ENCODE measurements around the gene C11orf97.
A peak's percentile ranks its signal among the peaks of the same experiment; 100 is the strongest.
"Not testable (repeated sequence)": the region's sequence is repeated elsewhere in the genome, so short reads cannot be mapped to it uniquely, and the experiment has no call there.

C11orf97 gene, protein sequence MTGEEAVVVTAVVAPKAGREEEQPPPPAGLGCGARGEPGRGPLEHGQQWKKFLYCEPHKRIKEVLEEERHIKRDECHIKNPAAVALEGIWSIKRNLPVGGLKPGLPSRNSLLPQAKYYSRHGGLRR

DNA sequence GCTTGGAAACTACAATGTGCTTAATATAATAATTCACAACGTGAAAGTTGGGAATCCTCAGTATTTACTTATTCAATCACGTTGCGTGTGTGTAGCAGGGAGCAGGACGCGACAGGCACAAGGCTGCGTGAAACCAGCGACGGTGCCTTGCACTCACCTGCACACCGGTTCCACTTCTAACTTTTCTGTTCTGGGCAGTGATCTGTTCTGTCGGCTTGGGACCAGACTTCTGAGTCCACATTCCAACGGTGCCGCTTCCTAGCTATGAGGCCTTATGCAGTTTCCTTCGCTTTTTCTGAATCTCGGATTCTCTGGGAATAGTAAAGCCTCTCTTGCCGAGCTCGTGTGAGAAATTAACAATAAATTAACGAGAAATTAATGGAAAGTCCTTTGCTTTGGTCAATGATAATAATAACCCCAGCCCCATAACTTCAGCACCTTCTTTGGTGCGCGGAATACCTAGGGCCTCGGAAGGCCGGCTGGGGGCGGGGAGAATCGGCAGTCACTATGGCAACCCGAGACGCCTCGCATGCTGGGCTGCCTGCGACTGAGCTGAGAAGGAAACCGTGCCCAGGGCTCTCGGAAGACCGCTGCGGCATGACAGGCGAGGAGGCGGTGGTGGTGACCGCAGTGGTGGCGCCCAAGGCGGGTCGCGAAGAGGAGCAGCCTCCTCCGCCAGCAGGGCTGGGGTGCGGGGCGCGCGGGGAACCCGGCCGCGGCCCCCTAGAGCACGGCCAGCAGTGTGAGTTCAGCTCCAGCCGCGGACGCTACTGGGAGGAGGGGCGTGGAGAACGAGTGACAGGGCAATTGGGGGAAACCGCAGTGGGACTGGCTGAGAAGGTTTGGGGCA lies at the start of gene C11orf97:
TSS of gene C11orf97 (plus strand) at position 530 of the 850 bp plus-strand sequence. CDS start at position 598, 68 bp downstream.
- DNase-seq: peak in 44 of 51 donors; percentile 9 to 89 (median 50)

DNA sequence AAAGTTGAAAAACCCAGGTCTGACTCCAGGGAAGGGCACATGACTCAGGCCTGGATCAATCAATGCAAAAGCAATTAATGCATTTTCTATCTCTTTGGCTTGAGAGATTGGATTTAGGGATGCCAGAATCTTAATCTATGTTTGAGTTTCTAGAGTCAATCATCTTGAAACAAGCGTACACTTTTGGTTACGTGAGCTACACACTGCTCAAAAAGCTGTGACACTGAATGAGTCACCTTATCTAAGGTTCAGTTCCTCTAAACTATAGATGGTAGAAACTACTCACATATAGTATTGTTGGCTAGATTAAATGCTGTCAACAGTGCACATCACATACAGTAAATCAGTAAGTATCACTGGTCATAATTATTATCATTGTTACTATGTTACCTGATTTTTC lies 42.8 kb upstream of the C11orf97 start:
- no peak for DNase-seq

DNA sequence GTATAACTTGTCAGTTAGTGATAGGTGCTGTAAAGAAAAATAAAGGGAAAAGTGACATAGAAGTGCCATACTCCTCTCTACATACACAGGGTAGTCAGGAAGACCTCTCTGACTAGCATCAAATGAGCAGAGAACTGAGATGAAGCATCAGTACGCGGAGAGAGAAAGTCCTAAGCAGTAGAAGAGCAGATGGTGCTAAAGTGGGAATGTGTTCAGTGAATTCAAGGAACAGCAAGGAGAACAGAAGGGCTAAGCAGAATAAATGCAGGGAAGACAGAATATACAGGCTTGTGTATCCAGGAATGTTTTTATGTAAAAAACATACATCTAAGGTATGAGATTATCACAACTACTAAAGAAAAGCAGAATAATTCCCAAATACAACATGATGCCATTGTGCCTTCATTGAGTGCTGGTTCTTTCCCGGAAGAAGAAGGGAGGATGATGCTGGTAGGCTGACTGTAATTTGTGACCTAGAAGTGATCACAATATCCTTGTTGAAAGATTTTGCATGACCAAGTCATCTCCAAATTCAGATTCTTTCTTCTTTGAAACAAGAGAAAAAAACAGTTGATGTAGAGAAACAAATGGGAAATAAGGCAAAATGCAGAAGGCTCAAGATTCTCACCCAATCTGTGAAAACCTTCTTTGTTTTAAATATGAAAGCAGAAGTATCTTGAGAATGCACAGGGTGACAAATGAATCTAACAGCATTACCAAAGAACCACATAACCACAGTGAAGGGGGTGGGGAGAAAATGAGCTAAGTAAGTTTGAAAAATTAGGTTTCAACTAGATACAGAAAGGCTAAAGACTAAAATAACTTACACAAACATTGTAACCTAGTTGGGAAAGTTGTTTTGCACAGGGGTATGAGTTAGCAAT lies 39.1 kb upstream of the C11orf97 start:
- no peak for DNase-seq

DNA sequence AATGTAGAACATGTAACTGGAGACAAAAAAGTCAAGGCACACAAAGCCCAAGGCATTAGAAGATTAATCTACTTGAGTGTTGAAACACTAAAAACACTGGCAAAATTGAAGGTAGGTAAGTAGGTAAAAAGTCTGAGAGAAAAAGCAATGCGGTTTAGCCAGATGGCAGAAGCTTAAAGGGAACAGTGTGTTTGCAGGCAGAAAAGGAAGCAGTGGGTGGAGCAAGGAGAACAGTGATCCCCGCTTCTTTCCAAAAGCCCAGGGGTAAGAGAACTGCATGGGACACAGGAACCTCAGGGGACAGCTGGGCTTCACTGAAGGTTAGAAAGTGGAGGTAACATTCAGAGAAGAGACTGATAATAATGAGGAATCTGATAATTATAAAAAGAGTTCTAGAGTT lies 34.6 kb upstream of the C11orf97 start:
- DNase-seq: no peak

DNA sequence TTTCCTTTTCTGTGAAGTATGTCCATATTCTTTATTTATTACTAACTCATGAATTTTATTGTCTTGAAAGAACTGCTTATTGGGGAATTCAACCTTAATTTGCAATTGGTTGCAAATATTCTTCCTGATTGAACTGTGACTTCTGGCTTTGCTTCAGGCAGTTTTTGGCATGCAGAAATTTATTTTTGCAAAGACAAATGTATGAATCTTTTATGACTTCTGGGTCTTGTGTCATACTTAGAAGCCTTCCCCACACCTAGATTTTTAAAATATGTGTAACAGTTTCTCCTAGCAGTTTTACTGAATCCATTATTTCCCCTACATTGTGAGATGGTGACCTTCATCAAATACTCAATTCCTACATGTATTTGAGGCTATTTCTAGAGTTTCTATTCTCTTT lies 30.9 kb upstream of the C11orf97 start:
- DNase-seq: no peak

DNA sequence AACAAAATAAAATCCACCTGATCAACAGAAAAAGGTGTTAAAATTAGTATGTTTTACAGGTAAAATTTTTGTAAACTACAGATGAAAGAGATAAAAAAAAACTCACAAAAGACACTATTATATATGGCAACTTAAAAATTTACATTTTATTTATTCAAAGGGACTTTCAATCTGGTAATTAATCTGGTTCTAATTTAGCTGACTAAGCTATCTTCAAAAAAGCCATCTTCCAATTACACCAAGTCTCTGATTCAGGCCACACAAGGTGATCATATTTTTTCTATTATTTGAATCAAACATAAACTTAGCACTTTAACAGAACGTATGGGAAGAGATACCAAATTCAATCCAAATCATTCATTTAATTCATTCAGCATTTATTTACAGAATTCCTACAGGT lies 26.2 kb upstream of the C11orf97 start:
- DNase-seq: no peak

DNA sequence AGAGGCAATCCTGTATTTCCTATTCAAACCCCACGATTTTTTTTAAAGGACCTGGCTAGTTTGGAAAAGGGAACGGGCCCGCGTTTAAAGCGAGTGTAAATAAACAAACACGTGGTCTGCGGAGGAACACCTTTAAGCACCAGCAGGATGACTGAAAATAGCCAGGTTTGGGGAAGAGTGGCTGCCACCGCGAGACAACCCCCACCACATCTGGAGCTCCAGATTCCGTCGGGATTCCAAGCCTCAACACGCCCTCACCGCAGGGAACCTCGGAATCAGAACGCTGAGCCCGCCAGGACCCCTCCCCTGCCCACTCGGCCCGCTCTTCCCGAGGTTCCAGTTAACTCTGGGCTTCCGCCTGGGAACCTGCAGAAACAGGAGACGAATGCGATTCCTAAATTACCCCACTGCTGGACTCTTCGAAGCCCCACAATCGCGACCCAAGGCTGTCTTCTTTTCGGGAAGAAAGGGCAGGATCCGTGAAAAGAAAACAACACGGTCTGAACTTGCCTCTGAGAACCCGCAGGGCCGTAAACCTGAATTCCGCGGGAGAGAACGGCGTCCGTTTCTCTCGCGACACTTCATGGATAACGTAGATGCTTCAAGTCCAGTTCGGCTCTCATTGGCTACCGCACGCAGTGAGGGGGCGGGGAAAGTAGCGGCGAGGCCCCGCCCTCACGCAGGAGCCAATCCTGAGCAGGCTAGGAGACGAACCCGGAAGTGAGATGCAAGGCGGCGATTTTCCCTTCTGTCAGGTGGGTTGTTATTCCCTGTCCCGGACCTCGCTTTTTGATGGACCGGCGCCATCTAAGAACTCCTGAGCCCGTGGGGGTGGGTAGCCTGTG lies 18.8 kb upstream of the C11orf97 start, which contains the start of the genes ANKRD49 and MRE11:
TSS of gene ANKRD49 (plus strand) at position 704 of the 845 bp plus-strand sequence. CDS start 2,710 bp downstream, outside the sequence.
TSS of gene MRE11 (minus strand) at position 564 of the 845 bp plus-strand sequence. CDS start 1,043 bp downstream, outside the sequence.
- peak; percentile 53 to 98 (median 91) for DNase-seq

DNA sequence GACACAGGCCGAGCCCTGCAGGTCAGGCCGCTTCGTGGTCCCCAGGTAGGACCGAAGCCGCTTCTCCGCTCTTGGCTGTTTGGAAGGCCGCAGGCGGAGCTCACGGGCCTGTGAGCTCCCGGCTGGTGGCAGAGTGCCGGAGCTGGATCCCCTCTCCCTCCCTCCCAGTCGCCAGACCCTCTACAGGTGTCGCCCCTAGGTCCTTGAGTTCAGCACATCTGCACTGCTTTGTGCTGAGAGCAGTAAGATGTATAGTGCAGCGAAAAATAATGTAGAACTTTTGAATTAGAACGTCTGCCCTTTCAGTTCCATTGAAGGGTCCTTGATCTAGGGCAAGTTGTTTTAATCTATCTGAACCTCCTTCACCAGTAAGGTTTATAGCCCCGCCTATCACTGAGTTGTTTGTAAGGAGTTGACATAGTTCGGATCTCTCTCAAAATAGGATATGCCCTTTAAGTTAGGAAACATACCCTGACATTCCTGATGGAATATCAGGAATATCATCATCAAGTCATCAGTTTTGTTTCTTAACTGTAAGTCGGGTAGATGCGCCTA lies 18.1 kb upstream of the C11orf97 start:
- DNase-seq: no peak

DNA sequence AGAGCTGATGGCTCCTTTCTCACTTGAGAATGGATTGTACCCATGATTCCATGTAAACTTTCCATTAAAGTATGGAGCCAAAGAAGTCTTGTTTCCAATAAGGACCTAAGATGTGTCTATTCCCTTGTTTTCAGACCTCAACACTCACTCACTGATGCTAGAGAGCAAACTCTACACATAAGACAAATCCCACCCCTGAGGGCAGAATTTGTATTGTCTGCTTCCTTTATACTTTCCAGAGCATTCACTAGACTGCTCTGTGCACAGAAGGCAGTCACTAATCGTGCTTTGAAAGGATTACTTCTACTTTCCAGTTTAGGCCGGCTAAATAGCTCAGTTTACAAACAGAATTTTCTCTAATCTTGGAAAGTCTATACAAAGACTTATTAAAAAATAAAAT lies 12.1 kb upstream of the C11orf97 start:
- DNase-seq: no peak

DNA sequence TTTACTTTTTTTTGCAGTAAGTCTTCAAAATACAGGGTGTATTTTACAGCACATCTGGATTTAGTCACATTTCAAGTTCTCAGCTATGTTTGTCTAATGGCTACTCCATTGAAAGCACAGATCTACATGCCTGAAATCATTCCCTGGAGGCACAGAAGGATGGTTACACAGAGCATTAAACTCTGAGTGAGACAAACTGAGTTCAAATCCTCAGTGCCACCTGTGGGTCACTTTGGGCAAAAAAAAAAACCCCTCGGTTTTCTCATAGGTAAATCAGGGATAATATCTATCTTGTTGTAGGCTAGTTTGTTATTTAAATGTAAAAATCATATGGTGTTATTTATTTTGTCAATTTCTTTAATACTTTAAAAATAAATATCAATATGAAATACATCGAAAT lies 10.7 kb upstream of the C11orf97 start:
- DNase-seq: no peak

DNA sequence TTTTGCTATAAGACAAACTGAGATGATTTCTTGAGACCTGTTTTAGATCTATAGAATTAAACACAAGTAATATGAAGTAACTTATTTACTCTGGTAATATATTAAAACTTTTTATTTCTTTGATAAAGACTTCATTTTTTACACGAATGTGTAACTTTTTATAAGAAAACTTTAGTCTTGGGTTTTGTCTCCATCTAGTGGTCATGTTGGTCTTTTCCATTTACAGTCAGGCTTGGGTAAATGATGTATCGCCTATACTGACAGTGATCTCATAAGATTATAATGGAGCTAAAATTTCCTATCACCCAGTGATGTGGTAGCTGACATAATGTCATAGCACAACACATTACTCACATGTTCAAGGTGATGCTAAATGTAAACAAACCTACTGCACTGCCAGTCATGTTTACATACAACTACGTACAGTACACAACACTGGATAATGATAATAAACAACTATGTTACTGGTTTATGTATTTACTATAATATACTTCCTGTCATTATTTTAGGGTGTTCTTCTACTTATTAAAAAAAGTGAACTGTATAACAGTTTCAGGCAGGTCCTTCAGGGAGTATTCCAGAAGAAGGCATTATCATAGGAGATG lies 7.5 kb upstream of the C11orf97 start:
- peak in 1 of 51 donors; percentile 22 for DNase-seq

DNA sequence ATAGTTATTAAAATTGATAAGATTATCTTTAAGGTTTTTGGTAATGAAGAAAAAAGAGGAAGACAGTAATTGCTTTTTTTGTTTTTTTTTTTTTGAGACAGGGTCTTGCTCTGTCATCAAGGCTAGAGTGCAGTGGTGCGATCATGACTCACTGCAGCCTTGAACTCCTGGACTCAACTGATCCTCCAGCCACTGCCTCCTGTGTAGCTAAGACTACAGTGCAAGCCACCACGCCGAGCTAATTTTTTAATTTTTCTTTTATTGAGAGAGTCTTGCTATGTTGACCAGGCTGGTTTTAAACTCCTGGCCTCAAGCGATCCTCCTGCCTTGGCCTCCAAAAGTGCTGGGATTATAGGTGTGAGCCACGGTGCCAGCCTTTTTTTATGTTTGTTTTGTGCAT lies 5.7 kb upstream of the C11orf97 start:
- DNase-seq: not testable (repeated sequence)

DNA sequence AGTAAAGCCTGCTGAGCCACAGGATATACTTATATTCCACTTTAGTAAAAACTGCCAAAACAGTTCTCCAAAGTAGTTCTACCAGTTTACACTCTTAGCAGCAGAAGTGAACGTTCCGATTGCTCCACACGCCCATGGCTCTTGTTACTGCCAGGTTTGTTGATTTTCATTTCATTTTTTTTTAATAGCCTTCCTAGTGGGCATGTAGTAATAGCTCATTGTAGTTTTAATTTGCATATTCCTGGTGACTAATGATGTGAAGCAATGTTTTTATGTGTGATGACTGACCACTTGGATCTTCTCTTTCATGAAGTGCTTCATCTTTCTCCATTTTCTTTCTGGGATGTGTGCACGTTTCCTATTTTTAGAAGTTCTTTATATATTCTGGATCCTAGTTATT lies 4.8 kb upstream of the C11orf97 start:
- DNase-seq: no peak

DNA sequence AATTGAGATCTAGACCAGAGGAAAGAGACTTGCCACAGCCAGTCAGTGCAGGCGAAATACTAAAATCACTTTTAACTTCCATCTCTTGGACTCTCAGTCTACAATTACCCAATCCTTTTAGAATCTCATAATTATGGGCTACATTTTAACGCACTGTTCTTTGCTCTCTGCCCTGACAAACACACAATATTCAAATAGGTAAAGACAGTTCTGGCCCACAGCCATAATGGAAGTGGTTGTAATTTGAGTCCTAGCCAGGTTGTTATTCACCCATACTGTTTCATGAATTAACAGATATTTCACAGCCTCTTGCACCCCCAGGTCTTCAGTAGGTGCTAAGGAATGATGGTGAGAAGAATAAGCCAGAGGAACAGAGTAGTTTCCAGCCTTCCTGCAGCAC lies 830 bp downstream of the C11orf97 start:
- no peak for DNase-seq

DNA sequence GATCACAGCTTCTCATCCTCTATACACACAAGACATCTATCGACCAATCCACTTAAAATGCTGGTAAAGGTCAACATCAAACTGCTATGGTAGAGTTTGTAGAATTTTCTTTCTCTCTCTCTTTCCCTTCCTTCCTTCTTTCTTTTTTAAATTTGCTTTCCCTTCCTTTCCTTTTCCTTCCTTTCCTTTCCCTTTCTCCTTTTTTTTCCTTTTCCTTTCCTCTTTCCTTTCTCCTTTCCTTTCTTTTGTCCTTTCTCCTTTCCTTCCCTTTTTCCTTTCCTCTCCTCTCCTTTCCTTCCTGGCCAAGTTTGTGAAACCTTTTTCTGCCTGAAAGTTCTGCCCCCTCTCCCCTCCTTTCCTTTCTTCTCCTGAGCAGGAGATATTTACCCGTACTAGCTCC lies 3.1 kb downstream of the C11orf97 start:
- DNase-seq: no peak

DNA sequence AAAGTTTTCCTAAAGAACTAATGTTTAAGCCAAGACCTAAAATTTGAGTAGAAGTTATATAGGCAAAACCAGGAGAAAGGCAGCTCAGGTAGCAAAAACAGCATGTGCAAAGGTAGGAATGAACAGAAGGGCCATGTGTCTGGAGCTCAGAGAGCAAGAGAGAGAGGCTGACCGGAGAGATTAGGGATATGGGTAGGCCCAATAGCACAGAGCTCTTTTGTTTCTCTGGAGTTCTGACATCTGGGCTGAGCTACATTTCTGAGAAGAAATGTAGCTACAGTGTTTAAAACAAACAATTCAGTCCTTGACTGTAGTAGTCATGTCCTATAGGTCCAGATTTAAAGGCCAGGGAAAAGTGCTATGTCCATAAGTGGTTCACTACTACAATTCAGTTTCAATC lies 4.5 kb downstream of the C11orf97 start:
- DNase-seq: no peak

DNA sequence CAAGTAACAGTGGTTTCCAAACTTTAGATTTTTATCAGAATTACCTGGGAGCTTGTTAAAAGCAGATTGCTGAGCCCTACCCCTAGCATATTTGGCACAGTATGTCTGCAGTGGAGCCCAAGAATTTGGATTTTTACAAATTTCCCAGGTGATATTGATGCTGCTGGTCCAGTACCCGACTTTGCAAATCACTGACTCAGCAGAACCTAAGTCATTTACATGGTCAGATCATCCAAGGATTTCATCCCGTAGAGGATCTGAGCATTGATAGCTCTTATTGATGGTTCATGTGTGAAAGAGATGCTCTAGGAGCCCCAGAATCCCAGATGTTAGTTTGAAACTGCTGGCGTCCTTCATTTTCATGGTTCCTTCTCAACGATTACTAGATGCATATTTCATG lies 6.0 kb downstream of the C11orf97 start:
- DNase-seq: no peak

DNA sequence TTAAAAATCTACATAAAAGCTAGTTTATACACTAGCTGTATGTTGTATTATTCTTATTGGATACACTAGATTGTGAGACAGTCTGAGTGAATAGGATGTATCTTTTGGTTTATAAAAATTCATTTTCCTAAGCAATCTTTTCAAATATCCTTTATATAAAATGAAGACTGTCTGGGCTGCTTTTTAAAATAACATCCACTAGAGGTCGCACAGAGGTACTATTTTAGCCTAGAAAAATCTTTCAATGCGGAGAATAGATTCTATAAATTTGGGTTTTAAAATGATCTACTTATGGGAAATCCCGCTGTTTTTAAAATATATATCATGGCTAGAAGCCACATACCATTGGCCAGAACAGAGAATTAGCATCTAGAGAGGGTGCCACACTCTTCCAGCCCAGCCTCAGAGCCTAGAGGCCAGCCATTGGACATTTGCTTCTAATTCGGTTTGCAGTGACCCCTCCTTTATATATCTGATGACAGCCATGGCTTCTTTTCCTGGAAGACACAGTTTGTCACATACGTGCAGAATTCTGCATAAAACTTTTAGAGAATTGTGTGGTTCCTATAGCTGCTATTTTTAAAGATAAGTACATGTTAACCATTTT lies 7.3 kb downstream of the C11orf97 start:
- peak in 2 of 51 donors; percentile 4 to 34 for DNase-seq

DNA sequence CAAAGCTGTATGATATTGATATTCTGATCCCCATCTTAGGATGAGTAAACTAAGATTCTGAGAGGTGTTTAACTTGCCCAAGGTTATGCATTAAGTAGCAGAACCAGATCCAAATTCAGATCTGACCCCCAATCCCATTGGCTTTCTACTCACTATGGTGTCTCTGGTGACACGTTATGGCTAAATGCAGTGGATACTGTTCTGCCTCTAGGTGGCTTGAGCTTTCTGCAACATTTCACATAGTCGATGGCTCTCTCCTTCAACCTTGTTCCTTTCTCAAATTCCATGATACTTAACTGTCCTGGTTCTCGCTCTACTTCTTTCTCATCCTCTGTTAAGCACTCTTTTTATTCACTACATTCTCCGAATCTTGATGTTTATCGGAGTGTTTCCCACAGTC lies 9.4 kb downstream of the C11orf97 start:
- DNase-seq: no peak

DNA sequence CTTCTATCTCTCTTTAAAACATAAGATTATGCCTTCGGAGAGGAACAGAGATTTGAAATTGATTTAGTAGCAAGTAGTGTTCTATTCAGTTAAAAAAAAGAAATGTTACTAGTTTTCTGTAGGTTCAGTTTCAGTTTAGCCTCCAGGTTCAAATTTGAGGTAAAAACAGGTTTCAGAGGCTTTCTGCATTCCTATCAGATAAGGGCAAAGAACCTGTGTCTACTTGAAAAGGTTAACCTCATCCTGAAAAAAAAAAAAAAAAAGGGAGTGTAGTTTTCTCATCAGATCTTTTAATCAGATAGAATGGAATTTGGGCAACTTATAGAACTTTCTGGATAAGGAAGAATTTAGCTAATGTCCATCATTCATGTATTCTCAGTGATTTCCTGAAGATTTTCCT lies 12.1 kb downstream of the C11orf97 start:
- DNase-seq: no peak
